H1 (cell line): ENCODE results near the gene TAAR9. TPM values are rescaled to one million over a fixed set of nuclear protein-coding genes. Genes with fewer than 3 reads are reported as not detected.

Experiments
- CTCF ChIA-PET: fragments of 300-600 bp; sonication (Branson Sonifier 250); formaldehyde crosslinking; loops from one replicate; lab custom pipeline; 2021; ENCODE audit not compliant: partially characterized antibody; lab: Charles Lee
- POLR2A ChIA-PET: fragments of 300-600 bp; sonication (Branson Sonifier 250); formaldehyde crosslinking; loops from one replicate; lab custom pipeline; 2021; ENCODE audit warnings: inconsistent platforms; ENCODE audit not compliant: partially characterized antibody; lab: Charles Lee
- DNase-seq, 2 experiments: peaks; one replicate each; pipeline versions ENCODE4 v3.0.0 to v3.0.0-alpha.2; 2010 to 2022; ENCODE audit warnings: low spot score in 2 of 2, low read depth in 1 of 2, mixed read lengths in 1 of 2
- FAIRE-seq: peaks from 2 replicates; lab custom pipeline; 2011; peaks lifted over from hg19 to GRCh38; lab: Jason Lieb, UNC
- H2AFZ ChIP-seq: 2 replicates; pipeline ENCODE4 v1.8.1; 2012; ENCODE audit warnings: low read length, inconsistent platforms
- H2AK5ac ChIP-seq: 2 replicates; pipeline ENCODE4 v1.6.1; 2013; ENCODE audit warnings: low read depth, low read length
- H2BK120ac ChIP-seq: replicated peaks from 2 replicates; pipeline ENCODE3; 2013; ENCODE audit warnings: low read depth, low read length, inconsistent platforms
- H2BK12ac ChIP-seq: 2 replicates; pipeline ENCODE4 v1.6.1; 2013; ENCODE audit warnings: low read depth, low read length
- H2BK15ac ChIP-seq: 2 replicates; pipeline ENCODE4 v1.6.1; 2013; ENCODE audit warnings: low read length
- H2BK20ac ChIP-seq: 2 replicates; pipeline ENCODE4 v1.6.1; 2013; ENCODE audit warnings: low read length
- H2BK5ac ChIP-seq: 2 replicates; pipeline ENCODE4 v1.6.1; 2013; ENCODE audit warnings: low read depth, low read length
- H3K14ac ChIP-seq: 2 replicates; pipeline ENCODE4 v1.6.1; 2013; ENCODE audit warnings: inconsistent platforms; ENCODE audit not compliant: insufficient read length
- H3K18ac ChIP-seq: 2 replicates; pipeline ENCODE4 v1.6.1; 2013; ENCODE audit warnings: low read length; ENCODE audit errors: extremely low read depth
- H3K23ac ChIP-seq: 2 replicates; pipeline ENCODE4 v1.6.1; 2013; ENCODE audit warnings: inconsistent platforms; ENCODE audit not compliant: insufficient read length
- H3K23me2 ChIP-seq: 2 replicates; pipeline ENCODE4 v1.6.1; 2013; ENCODE audit warnings: low read depth, low read length
- H3K27ac ChIP-seq: 2 replicates; pipeline ENCODE4 v1.6.1; 2011; ENCODE audit warnings: low read depth, low read length, inconsistent platforms
- H3K27me3 ChIP-seq, 4 experiments: replicated peaks in 1 of 4; 1 replicate in 1 of 4; 2 replicates in 3 of 4; pipeline versions ENCODE4 v1.6.1 to v1.8.1; 2011 to 2013; ENCODE audit warnings: low read length in 3 of 4, mild to moderate bottlenecking in 3 of 4, inconsistent platforms in 2 of 4, mixed read lengths in 2 of 4, moderate library complexity in 1 of 4; ENCODE audit not compliant: control insufficient read depth in 3 of 4, insufficient read depth in 3 of 4; ENCODE audit errors: extremely low read depth in 1 of 4
- H3K36me3 ChIP-seq, 4 experiments: 2 replicates each; pipeline versions ENCODE4 v1.6.1 to v1.8.1; 2011 to 2013; ENCODE audit warnings: mild to moderate bottlenecking in 4 of 4, low read length in 3 of 4, moderate library complexity in 2 of 4, control low read depth in 1 of 4, inconsistent platforms in 1 of 4; ENCODE audit not compliant: insufficient read depth in 4 of 4, control insufficient read depth in 2 of 4
- H3K4ac ChIP-seq: replicated peaks from 2 replicates; pipeline ENCODE3; 2013; ENCODE audit warnings: low read length, low read depth, mixed read lengths, inconsistent platforms; ENCODE audit not compliant: insufficient read length
- H3K4me1 ChIP-seq, 4 experiments: replicated peaks in 1 of 4; 1 replicate in 1 of 4; 2 replicates in 3 of 4; pipeline versions ENCODE4 v1.6.1 to v1.8.1; 2011 to 2013; ENCODE audit warnings: low read length in 3 of 4, inconsistent platforms in 2 of 4, mixed read lengths in 1 of 4; ENCODE audit not compliant: insufficient read depth in 4 of 4, control insufficient read depth in 3 of 4
- H3K4me2 ChIP-seq, 2 experiments: 2 replicates each; pipeline versions ENCODE4 v1.6.1 to v1.8.1; 2011 to 2013; ENCODE audit warnings: low read depth in 2 of 2, low read length in 2 of 2, control low read depth in 1 of 2, inconsistent platforms in 1 of 2, mild to moderate bottlenecking in 1 of 2; ENCODE audit not compliant: insufficient read depth in 1 of 2
- H3K4me3 ChIP-seq, 4 experiments: fragments of 200-600, 300-600 bp in 1 of 4; sonication (generic), shearing (Covaris generic), sonication (Bioruptor Twin) in 1 of 4; 2 replicates each; pipeline versions ENCODE4 v1.5.1 to v1.8.1; 2011 to 2016; ENCODE audit warnings: low read length in 4 of 4, low read depth in 3 of 4, control low read depth in 2 of 4, inconsistent platforms in 2 of 4, mild to moderate bottlenecking in 2 of 4, mixed read lengths in 1 of 4, moderate library complexity in 1 of 4; ENCODE audit not compliant: insufficient read depth in 2 of 4; ENCODE audit errors: extremely low read depth in 1 of 4
- H3K56ac ChIP-seq: replicated peaks from 2 replicates; pipeline ENCODE3; 2013; ENCODE audit warnings: low read depth, mild to moderate bottlenecking, mixed read lengths, low read length, inconsistent platforms; ENCODE audit not compliant: insufficient read length
- H3K79me1 ChIP-seq: 2 replicates; pipeline ENCODE4 v1.6.1; 2013; ENCODE audit warnings: low read depth, low read length, control low read depth
- H3K79me2 ChIP-seq, 2 experiments: 2 replicates each; pipeline versions ENCODE4 v1.6.1 to v1.8.1; 2012 to 2013; ENCODE audit warnings: low read length in 2 of 2, mild to moderate bottlenecking in 2 of 2, inconsistent platforms in 1 of 2; ENCODE audit not compliant: insufficient read depth in 2 of 2, control insufficient read depth in 1 of 2
- H3K9ac ChIP-seq, 4 experiments: replicated peaks in 1 of 4; 1 replicate in 1 of 4; 2 replicates in 3 of 4; pipeline versions ENCODE4 v1.6.1 to v1.8.1; 2011 to 2013; ENCODE audit warnings: low read depth in 3 of 4, low read length in 3 of 4, control low read depth in 2 of 4, mild to moderate bottlenecking in 2 of 4, moderate library complexity in 2 of 4, inconsistent platforms in 1 of 4; ENCODE audit errors: extremely low read depth in 1 of 4
- H3K9me3 ChIP-seq, 2 experiments: 2 replicates each; pipeline versions ENCODE4 v1.6.1 to v1.8.1; 2012 to 2013; ENCODE audit warnings: mild to moderate bottlenecking in 2 of 2, moderate library complexity in 2 of 2, control low read depth in 1 of 2, inconsistent platforms in 1 of 2, low read depth in 1 of 2, low read length in 1 of 2, mixed read lengths in 1 of 2; ENCODE audit not compliant: insufficient read depth in 2 of 2
- H4K20me1 ChIP-seq, 2 experiments: replicated peaks in 1 of 2; 2 replicates each; pipeline versions ENCODE3 to v1.8.1; 2011 to 2013; ENCODE audit warnings: inconsistent platforms in 2 of 2, low read length in 2 of 2, mild to moderate bottlenecking in 1 of 2; ENCODE audit not compliant: insufficient read depth in 2 of 2, control insufficient read depth in 1 of 2
- H4K5ac ChIP-seq: 2 replicates; pipeline ENCODE4 v1.6.1; 2013; ENCODE audit warnings: low read length, low read depth, mixed read lengths, inconsistent platforms; ENCODE audit not compliant: insufficient read length
- H4K8ac ChIP-seq: 2 replicates; pipeline ENCODE4 v1.8.0; 2013; ENCODE audit warnings: mild to moderate bottlenecking, moderate library complexity, low read length, inconsistent platforms; ENCODE audit not compliant: insufficient read depth; ENCODE audit errors: extremely low read depth
- H4K91ac ChIP-seq: replicated peaks from 2 replicates; pipeline ENCODE3; 2013; ENCODE audit warnings: low read length, mixed read lengths, inconsistent platforms; ENCODE audit not compliant: insufficient read length
- CBX5 ChIP-seq: fragments of 300-800, 300-1000 bp; sonication (generic); IDR thresholded peaks from 2 replicates; pipeline ENCODE4 v1.7.1; 2016; ENCODE audit warnings: antibody characterized with exemption, low read length, low read depth
- GTF2F1 ChIP-seq: IDR thresholded peaks from 2 replicates; pipeline ENCODE4 v1.6.1; 2012; ENCODE audit warnings: low read depth, low read length, improper control_type of control experiment, borderline replicate concordance
- HDAC6 ChIP-seq: IDR thresholded peaks from one replicate; pipeline ENCODE4 v1.7.1; 2012; ENCODE audit warnings: low read depth, mild to moderate bottlenecking, inconsistent platforms, low read length, moderate library complexity
- NRF1 ChIP-seq: IDR thresholded peaks from 2 replicates; pipeline ENCODE4 v1.6.1; 2011; ENCODE audit warnings: mild to moderate bottlenecking, low read depth, low read length, improper control_type of control experiment
- POLR2A ChIP-seq, 2 experiments: IDR thresholded peaks; 1 replicate in 1 of 2; 2 replicates in 1 of 2; pipeline ENCODE4 v1.6.1; 2011; ENCODE audit warnings: low read depth in 2 of 2, low read length in 2 of 2, mild to moderate bottlenecking in 2 of 2; ENCODE audit errors: control extremely low read depth in 1 of 2
- POLR2AphosphoS5 ChIP-seq: IDR thresholded peaks from 2 replicates; pipeline ENCODE4 v1.6.1; 2011; ENCODE audit warnings: low read depth, low read length
- RXRA ChIP-seq: IDR thresholded peaks from 2 replicates; pipeline ENCODE4 v1.6.1; 2011; ENCODE audit warnings: low read depth, mild to moderate bottlenecking, low read length, moderate library complexity; ENCODE audit not compliant: insufficient read depth
- SIRT6 ChIP-seq: IDR thresholded peaks from one replicate; pipeline ENCODE4 v1.7.1; 2012; ENCODE audit warnings: low read length, inconsistent platforms
- SIX5 ChIP-seq: IDR thresholded peaks from 2 replicates; pipeline ENCODE4 v1.6.1; 2011; ENCODE audit warnings: mild to moderate bottlenecking, low read depth, low read length
- TBP ChIP-seq: IDR thresholded peaks from 2 replicates; pipeline ENCODE4 v1.6.1; 2011; ENCODE audit warnings: low read depth, low read length, improper control_type of control experiment
- ZNF274 ChIP-seq: IDR thresholded peaks from 2 replicates; pipeline ENCODE4 v1.7.0; 2012; ENCODE audit warnings: low read length, borderline replicate concordance; ENCODE audit errors: extremely low read depth
- WGBS, 2 experiments: shearing (Covaris generic) in 1 of 2; methylation state at CpG; one replicate each; pipeline versions ENCODE4 v1.1.6 to v1.1.7; 2013 to 2015; ENCODE audit warnings: low lambda C conversion rate in 2 of 2, mixed read lengths in 2 of 2, inconsistent platforms in 1 of 2, low coverage in 1 of 2, missing lambda C conversion rate in 1 of 2; ENCODE audit not compliant: insufficient replicate concordance in 2 of 2, insufficient coverage in 1 of 2, insufficient read length in 1 of 2; ENCODE audit errors: extremely low coverage in 1 of 2, missing lambda C conversion rate in 1 of 2; 5-methylcytosine and 5-hydroxymethylcytosine counted together
- polyA plus RNA-seq, 7 experiments: library from polyadenylated mRNA; depleted of rRNA in 3 of 7; stranded (reverse) in 5 of 7; unstranded in 2 of 7; fragments of >200 nt in 5 of 7; fragments of 200-250 nt in 2 of 7; gene quantifications; 1 replicate in 5 of 7; 2 replicates in 1 of 7; 4 replicates in 1 of 7; pipeline versions ENCODE4 v1.2.1 to v1.2.3, GENCODE V29; 2011 to 2013; ENCODE audit warnings: missing spikeins in 2 of 7, mixed read lengths in 2 of 7
- total RNA-seq: library from RNA; stranded (reverse); fragmentation: NEBNext Ultra II Directional; extraction: Animal tissue kit (Norgen Biotek cat#: 25700); gene quantifications from 2 replicates; pipeline ENCODE4 v1.2.1, GENCODE V29; 2021
- TF ChIP-seq, protein P1 (sequence below): IDR thresholded peaks from 2 replicates; pipeline ENCODE4 v1.6.1; 2012; ENCODE audit warnings: inconsistent platforms
- TF ChIP-seq, protein P2 (sequence below), 3 experiments: IDR thresholded peaks; 1 replicate in 2 of 3; 2 replicates in 1 of 3; pipeline versions ENCODE4 v1.5.1 to v1.6.1; 2011; ENCODE audit warnings: low read length in 3 of 3, mild to moderate bottlenecking in 3 of 3, inconsistent platforms in 2 of 3, low read depth in 1 of 3, moderate library complexity in 1 of 3; ENCODE audit not compliant: insufficient read depth in 1 of 3; ENCODE audit errors: control extremely low read depth in 1 of 3

The TAAR9 gene
- total and polyA plus RNA-seq, 2 of the 8 experiments (the other 6 are each of a cell fraction or from before 2014, with no cell fraction given), result not detected

DNA sequence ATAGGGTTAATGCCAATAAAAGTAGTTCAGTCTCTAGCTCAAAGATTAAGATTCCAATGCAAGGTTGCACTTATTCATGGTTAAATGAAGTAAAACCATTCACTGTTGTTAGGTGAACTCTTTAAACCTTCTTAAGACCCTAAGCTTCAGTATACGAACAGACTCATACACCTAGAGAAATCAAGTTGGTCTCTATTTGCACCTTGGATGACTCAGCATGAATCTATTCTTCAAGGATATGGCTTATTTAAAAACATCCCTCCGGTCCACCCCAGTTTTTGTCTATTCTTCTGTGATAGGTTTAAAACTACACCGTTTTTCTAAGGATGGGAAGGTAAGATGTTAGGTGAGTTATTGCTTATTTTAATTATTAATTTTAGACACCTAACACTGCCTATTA is 932 bp upstream of the TAAR9 start:
- Histone ChIP-seq H3K23ac (no peak overlapping the region), H2BK12ac (no peak overlapping the region), H3K18ac (no peak overlapping the region), H3K4me3 (no peak overlapping the region), H3K23me2 (no peaks in the 10 kb centered on the region), H2BK15ac (no peak overlapping the region), H4K5ac (no peak overlapping the region), H4K8ac (no peak overlapping the region), H3K9ac (no peak overlapping the region), H3K4me1 (no peaks in the 10 kb centered on the region), H2BK20ac (no peak overlapping the region), H2AFZ (no peak overlapping the region), H2AK5ac (no peak overlapping the region), H4K91ac (no peak overlapping the region), H3K79me1 (no peaks in the 10 kb centered on the region), H3K9me3 (no peaks in the 10 kb centered on the region), H3K36me3 (no peaks in the 10 kb centered on the region), H3K56ac (no peak overlapping the region), H2BK120ac (no peak overlapping the region), H3K4me2 (no peak overlapping the region), H3K14ac (no peak overlapping the region), H4K20me1 (no peaks in the 10 kb centered on the region), H3K27ac (no peak overlapping the region), H3K4ac (no peak overlapping the region), H2BK5ac (no peak overlapping the region), H3K79me2 (no peaks in the 10 kb centered on the region), H3K27me3 (no peaks in the 10 kb centered on the region)
- ChIA-PET POLR2A (no interaction called here), CTCF (interaction anchor here (1.1 to 2.9 kb wide), 4 partner anchors 9 to 178 kb away, joined by 3 to 11 read pairs (median 6); no protein-coding TSS in a partner anchor)
- WGBS, 2 experiments, result 83% methylated on average over 3 of the region's 3 CpGs; no CpG with 5 or more reads in 1 of the 2 experiments
- DNase-seq, result no peak
- no peak for FAIRE-seq
- TF ChIP-seq, protein P1, sequence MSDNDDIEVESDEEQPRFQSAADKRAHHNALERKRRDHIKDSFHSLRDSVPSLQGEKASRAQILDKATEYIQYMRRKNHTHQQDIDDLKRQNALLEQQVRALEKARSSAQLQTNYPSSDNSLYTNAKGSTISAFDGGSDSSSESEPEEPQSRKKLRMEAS, result no peak
- no peak for TF ChIP-seq TBP
- TF ChIP-seq, protein P2, sequence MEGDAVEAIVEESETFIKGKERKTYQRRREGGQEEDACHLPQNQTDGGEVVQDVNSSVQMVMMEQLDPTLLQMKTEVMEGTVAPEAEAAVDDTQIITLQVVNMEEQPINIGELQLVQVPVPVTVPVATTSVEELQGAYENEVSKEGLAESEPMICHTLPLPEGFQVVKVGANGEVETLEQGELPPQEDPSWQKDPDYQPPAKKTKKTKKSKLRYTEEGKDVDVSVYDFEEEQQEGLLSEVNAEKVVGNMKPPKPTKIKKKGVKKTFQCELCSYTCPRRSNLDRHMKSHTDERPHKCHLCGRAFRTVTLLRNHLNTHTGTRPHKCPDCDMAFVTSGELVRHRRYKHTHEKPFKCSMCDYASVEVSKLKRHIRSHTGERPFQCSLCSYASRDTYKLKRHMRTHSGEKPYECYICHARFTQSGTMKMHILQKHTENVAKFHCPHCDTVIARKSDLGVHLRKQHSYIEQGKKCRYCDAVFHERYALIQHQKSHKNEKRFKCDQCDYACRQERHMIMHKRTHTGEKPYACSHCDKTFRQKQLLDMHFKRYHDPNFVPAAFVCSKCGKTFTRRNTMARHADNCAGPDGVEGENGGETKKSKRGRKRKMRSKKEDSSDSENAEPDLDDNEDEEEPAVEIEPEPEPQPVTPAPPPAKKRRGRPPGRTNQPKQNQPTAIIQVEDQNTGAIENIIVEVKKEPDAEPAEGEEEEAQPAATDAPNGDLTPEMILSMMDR (IDR thresholded peaks at IDR 0.05; ENCODE audit: control extremely low read depth in 1 of 3, insufficient read depth in 1 of 3, low read depth in 1 of 3, low read length in 3 of 3), result no peak
- no peak for TF ChIP-seq SIRT6
- TF ChIP-seq SIX5, result no peak
- no peak for TF ChIP-seq POLR2AphosphoS5
- no peak for TF ChIP-seq ZNF274
- no peak for TF ChIP-seq HDAC6
- no peak for TF ChIP-seq CBX5
- no peak for TF ChIP-seq GTF2F1
- no peak for TF ChIP-seq RXRA
- TF ChIP-seq NRF1, result no peak
- TF ChIP-seq POLR2A (IDR thresholded peaks at IDR 0.05; ENCODE audit: control extremely low read depth in 1 of 2, low read depth in 2 of 2, low read length in 2 of 2), result no peak
